Measurements from ENCODE around the gene PPP6R2.

Gene PPP6R2

DNA sequence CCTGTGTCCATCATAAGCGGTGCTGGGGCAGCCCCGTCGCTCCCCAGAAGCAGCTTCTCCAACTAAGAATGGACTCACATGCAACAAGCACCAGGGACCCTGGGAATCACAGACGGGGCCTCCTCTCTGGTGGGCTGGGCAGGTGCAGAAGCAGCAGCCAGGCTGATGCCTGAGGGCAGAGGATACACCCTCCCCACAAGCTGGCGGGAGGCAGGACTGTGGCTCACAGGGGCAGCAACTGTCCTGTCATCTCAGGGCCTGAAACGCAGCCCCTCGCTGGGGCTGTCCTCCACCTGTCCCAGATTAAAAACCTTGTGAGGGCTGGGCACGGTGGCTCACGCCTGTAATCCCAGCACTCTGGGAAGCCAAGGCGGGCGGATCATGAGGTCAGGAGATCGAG lies 134.8 kb downstream of the PPP6R2 start:
- peaks cover 11% of the 10 kb centered on the region for H3K4me1 ChIP-seq (ENCODE audit: control insufficient read depth, insufficient read depth, low read length)
- H3K9me3 ChIP-seq (ENCODE audit: control insufficient read depth, low read length) = no peaks in the 10 kb centered on the region
- H3K27ac ChIP-seq (ENCODE audit: insufficient read depth, low read depth, low read length, poor library complexity, severe bottlenecking) = no peak overlapping the region
- no peak overlapping the region for H3K4me3 ChIP-seq (ENCODE audit: insufficient read depth, low read depth, low read length)
- 87 to 93% methylated on average over 12 of the region's 12 CpGs for WGBS, 2 experiments
- peaks cover 36% of the 10 kb centered on the region for H3K27me3 ChIP-seq (ENCODE audit: control insufficient read depth, insufficient read depth, low read length, poor library complexity, severe bottlenecking)
- no peaks in the 10 kb centered on the region for H3K36me3 ChIP-seq (ENCODE audit: control insufficient read depth, insufficient read depth, low read length)

DNA sequence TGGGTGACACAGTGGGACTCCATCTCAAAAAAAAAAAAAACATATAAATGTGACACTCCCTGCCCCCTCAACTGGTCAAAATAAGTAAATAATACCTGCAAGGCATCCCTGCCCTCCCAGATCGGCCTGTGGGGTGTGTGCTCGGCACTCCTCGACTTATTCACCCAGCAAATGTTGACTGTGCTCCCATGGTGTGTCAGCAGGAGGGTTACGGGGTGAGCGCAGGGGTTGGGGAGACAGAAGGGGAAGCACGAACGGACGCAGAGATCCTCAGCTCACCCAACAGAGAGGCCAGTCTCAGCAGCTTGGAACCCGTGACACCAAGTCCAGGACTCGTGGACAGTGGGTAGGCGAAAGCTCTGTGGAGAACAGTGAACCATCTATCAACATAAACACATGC lies 136.6 kb downstream of the PPP6R2 start:
- Histone ChIP-seq H3K9me3 (ENCODE audit: control insufficient read depth, low read length) (no peaks in the 10 kb centered on the region), H3K27me3 (ENCODE audit: control insufficient read depth, insufficient read depth, low read length, poor library complexity, severe bottlenecking) (peaks cover 36% of the 10 kb centered on the region), H3K27ac (ENCODE audit: insufficient read depth, low read depth, low read length, poor library complexity, severe bottlenecking) (no peak overlapping the region), H3K4me3 (ENCODE audit: insufficient read depth, low read depth, low read length) (no peak overlapping the region), H3K4me1 (ENCODE audit: control insufficient read depth, insufficient read depth, low read length) (no peaks in the 10 kb centered on the region), H3K36me3 (ENCODE audit: control insufficient read depth, insufficient read depth, low read length) (no peaks in the 10 kb centered on the region)
- 81 to 85% methylated on average over 11 of the region's 11 CpGs for WGBS, 2 experiments

DNA sequence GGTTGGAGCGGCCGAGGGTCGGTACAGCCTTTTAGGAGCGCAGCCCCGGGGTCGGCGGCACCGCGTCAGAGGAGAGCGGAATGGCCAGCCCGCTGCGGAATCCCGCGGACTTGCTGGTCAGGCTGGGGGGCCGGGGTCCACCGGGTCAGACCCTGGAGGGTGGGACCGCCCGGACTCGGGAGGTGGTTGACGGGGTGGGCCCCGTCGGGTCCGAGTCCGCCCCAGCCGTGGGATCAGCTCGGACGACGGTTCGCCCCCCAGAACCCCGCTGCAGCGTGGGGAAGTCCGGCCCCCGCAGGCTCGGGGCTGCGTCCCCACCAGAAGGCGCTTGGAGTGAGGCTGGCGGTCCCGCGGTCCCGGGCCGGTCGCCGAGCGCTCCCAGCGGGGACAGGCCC lies 137.9 kb downstream of the PPP6R2 start:
- no peaks in the 10 kb centered on the region for H3K9me3 ChIP-seq (ENCODE audit: control insufficient read depth, low read length)
- H3K36me3 ChIP-seq (ENCODE audit: control insufficient read depth, insufficient read depth, low read length) = no peaks in the 10 kb centered on the region
- H3K27ac ChIP-seq (ENCODE audit: insufficient read depth, low read depth, low read length, poor library complexity, severe bottlenecking) = no peak overlapping the region
- peaks cover 36% of the 10 kb centered on the region for H3K27me3 ChIP-seq (ENCODE audit: control insufficient read depth, insufficient read depth, low read length, poor library complexity, severe bottlenecking)
- peak overlapping the region; percentile 31 for H3K4me3 ChIP-seq (ENCODE audit: insufficient read depth, low read depth, low read length)
- 6% methylated on average over 45 of the region's 45 CpGs for WGBS, 2 experiments
- H3K4me1 ChIP-seq (ENCODE audit: control insufficient read depth, insufficient read depth, low read length) = no peaks in the 10 kb centered on the region

DNA sequence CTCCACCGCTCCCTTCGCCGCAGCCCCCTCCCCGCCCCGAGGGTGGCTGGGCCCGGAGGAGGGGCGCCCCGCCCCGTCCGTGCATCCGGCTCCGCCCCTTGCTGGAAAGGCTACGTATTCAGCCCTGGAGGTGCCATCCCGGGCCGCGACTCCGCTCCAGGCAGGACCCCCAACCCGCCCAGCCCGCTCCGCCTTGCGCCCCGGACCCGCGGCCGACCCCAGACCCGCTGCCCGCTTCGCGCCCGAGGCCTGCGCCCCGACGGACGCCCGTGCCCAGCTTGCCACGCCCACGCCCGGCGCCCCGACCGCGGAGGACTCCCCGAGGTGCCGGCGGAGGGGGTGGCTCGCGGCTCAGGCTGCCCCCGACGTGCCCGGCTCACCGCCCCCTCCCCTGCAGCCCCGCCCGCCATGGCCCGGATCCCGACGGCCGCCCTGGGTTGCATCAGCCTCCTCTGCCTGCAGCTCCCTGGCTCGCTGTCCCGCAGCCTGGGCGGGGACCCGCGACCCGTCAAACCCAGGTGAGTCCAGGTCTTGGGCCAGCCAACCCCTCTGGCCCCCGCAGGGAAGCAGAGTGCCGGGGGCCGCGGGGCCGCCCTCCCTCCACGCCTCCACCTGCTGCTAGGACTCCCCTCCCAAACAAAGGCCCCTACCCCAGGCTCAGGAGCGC lies 138.4 kb downstream of the PPP6R2 start, which contains the start of gene ADM2:
Gene ADM2, plus strand, starts transcription at position 104 of the 667 bp plus-strand sequence. Its CDS starts 305 bp downstream, at position 409.
- H3K27ac ChIP-seq (ENCODE audit: insufficient read depth, low read depth, low read length, poor library complexity, severe bottlenecking) = no peak within 1 kb of the TSS

DNA sequence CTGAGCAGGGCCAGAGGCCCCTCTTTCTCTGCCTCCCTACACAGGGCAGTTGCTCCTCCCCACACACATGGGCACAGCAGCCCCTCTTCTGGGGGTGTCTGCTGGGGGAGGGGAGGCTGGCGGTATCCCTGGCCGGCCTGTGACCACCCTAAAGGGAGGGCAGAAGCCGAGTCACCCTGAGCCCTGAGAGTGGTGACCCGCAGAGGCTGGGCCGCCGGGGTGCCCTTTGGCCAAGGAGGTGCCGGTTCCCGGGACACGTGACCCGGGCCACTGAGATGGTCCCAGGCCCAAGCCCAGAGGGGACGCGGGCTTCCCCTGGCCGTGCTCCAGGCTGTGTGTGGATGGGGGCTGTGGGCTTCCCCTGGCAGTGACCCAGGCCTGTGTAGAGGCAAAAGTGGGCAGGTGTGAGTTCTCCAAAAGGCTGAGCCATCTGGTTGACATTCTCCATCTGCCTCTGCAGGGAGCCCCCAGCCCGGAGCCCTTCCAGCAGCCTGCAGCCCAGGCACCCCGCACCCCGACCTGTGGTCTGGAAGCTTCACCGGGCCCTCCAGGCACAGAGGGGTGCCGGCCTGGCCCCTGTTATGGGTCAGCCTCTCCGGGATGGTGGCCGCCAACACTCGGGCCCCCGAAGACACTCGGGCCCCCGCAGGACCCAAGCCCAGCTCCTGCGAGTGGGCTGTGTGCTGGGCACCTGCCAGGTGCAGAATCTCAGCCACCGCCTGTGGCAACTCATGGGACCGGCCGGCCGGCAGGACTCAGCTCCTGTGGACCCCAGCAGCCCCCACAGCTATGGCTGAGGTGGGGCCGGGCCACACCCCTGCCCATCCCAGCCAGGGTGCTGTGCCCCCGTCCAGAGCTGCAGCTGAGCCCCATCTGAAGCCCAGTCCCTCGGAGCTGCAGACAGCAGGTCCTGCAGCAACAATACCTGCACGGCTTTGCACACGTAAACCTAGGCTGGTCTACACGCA lies 139.3 kb downstream of the PPP6R2 start:
- H3K4me3 ChIP-seq (ENCODE audit: insufficient read depth, low read depth, low read length) = peak overlapping the region; percentile 31
- H3K4me1 ChIP-seq (ENCODE audit: control insufficient read depth, insufficient read depth, low read length) = no peaks in the 10 kb centered on the region
- no peaks in the 10 kb centered on the region for H3K9me3 ChIP-seq (ENCODE audit: control insufficient read depth, low read length)
- 82 to 83% methylated on average over 35 of the region's 35 CpGs for WGBS, 2 experiments
- H3K27ac ChIP-seq (ENCODE audit: insufficient read depth, low read depth, low read length, poor library complexity, severe bottlenecking) = no peak overlapping the region
- peaks cover 36% of the 10 kb centered on the region for H3K27me3 ChIP-seq (ENCODE audit: control insufficient read depth, insufficient read depth, low read length, poor library complexity, severe bottlenecking)
- no peaks in the 10 kb centered on the region for H3K36me3 ChIP-seq (ENCODE audit: control insufficient read depth, insufficient read depth, low read length)

More for the DNA sequence above, 138.4 kb downstream of the PPP6R2 start, which contains the start of gene ADM2:
- Histone ChIP-seq H3K9me3 (ENCODE audit: control insufficient read depth, low read length) (no peaks in the 10 kb centered on the region), H3K4me1 (ENCODE audit: control insufficient read depth, insufficient read depth, low read length) (no peaks in the 10 kb centered on the region), H3K4me3 (ENCODE audit: insufficient read depth, low read depth, low read length) (peak within 1 kb of the TSS; percentile 31), H3K36me3 (ENCODE audit: control insufficient read depth, insufficient read depth, low read length) (no peaks in the 10 kb centered on the region), H3K27me3 (ENCODE audit: control insufficient read depth, insufficient read depth, low read length, poor library complexity, severe bottlenecking) (peaks cover 36% of the 10 kb centered on the region)
- whole genome bisulfite sequencing, 2 experiments = 3% methylated on average over 70 of the region's 70 CpGs

DNA sequence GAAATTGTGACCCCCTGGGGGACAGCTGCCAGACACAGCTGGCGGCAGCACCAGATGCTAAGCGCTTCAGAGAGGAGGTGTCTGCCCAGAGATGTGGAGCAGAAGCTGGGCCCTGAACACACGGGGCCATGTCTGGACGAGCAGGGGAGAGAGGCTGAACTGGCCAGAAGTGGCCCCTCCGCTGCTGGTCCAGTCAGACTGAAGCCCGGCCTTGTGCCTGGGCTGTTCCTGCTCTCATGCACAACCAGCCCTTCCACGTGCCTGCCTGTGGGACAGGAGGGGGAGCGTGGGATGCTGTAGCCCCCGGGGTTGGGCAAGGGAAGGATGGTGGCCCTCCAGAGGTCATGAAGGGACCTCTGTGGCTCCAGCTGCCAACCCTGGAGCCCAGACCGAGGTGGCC lies 140.0 kb downstream of the PPP6R2 start:
- H3K27ac ChIP-seq (ENCODE audit: insufficient read depth, low read depth, low read length, poor library complexity, severe bottlenecking) = no peak overlapping the region
- H3K9me3 ChIP-seq (ENCODE audit: control insufficient read depth, low read length) = no peaks in the 10 kb centered on the region
- no peaks in the 10 kb centered on the region for H3K36me3 ChIP-seq (ENCODE audit: control insufficient read depth, insufficient read depth, low read length)
- WGBS, 2 experiments = 92 to 95% methylated on average over 10 of the region's 10 CpGs
- H3K27me3 ChIP-seq (ENCODE audit: control insufficient read depth, insufficient read depth, low read length, poor library complexity, severe bottlenecking) = peaks cover 36% of the 10 kb centered on the region
- no peak overlapping the region for H3K4me3 ChIP-seq (ENCODE audit: insufficient read depth, low read depth, low read length)
- H3K4me1 ChIP-seq (ENCODE audit: control insufficient read depth, insufficient read depth, low read length) = no peaks in the 10 kb centered on the region

DNA sequence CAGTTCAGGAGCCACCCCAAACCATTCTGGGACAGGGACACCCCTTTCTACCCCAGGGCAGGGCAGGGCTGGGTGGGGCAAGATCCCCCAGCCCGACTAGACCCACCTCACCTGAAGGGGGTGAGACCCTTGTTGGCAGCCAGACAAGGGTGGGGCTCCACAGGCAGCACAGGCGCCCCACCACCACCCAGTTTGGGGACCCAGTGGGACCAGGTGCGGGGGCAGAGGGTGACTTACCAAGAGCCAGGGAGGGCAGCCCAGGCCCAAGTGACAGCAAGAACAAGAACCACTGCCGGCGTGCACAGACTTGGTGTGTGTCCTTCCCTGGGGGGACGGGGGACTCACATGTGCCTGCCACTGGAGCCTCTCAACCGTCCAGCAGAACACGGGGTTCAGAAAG lies 140.4 kb downstream of the PPP6R2 start:
- Histone ChIP-seq H3K36me3 (ENCODE audit: control insufficient read depth, insufficient read depth, low read length) (no peaks in the 10 kb centered on the region), H3K4me3 (ENCODE audit: insufficient read depth, low read depth, low read length) (no peak overlapping the region), H3K4me1 (ENCODE audit: control insufficient read depth, insufficient read depth, low read length) (no peaks in the 10 kb centered on the region), H3K27ac (ENCODE audit: insufficient read depth, low read depth, low read length, poor library complexity, severe bottlenecking) (no peak overlapping the region), H3K9me3 (ENCODE audit: control insufficient read depth, low read length) (no peaks in the 10 kb centered on the region), H3K27me3 (ENCODE audit: control insufficient read depth, insufficient read depth, low read length, poor library complexity, severe bottlenecking) (peaks cover 36% of the 10 kb centered on the region)
- 92 to 94% methylated on average over 8 of the region's 8 CpGs for WGBS, 2 experiments

DNA sequence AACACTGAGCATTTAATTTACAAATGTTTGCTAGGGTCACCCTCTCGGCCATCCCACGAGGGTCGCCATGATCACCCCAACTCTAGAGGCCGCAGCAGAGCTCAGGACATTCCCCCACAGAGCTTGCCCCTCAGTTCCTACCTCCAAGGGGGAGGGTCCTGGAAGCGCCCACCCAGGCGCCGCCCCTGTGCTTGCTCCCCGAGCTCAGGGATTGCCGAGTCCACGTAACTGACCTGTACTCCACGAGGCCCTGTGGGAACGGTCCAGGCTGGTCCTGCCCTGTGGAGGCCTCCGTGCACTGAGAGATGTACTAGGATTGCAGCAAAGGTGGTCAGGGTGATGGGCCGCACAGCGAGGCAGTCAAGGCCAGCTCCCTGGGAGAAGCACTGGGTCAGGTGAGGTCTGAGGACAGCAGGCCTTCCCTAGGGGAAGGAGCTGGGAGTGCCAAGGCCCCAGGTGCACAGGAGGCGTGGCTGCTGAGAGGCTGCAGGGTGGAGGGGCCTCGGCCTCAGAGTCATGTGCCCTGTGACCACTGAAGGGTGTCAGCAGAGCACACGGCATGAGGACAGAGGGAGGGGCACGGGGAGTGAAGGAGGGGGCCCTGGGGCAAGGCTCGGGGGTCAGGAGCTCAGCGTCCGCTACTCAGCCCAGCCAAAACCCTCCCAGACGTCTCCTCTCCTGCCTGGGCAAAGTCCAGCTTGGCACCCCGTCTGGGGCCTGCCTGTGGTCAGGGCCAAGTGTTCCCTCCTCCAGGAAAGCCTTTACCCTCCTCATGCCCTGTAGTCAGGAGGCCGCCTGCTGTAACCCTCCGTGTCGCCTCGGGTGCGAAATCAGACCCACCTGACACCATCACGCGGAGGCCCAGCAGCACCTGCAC lies 141.1 kb downstream of the PPP6R2 start:
- 90 to 91% methylated on average over 31 of the region's 31 CpGs for WGBS, 2 experiments
- peaks cover 30% of the 10 kb centered on the region for H3K27me3 ChIP-seq (ENCODE audit: control insufficient read depth, insufficient read depth, low read length, poor library complexity, severe bottlenecking)

DNA sequence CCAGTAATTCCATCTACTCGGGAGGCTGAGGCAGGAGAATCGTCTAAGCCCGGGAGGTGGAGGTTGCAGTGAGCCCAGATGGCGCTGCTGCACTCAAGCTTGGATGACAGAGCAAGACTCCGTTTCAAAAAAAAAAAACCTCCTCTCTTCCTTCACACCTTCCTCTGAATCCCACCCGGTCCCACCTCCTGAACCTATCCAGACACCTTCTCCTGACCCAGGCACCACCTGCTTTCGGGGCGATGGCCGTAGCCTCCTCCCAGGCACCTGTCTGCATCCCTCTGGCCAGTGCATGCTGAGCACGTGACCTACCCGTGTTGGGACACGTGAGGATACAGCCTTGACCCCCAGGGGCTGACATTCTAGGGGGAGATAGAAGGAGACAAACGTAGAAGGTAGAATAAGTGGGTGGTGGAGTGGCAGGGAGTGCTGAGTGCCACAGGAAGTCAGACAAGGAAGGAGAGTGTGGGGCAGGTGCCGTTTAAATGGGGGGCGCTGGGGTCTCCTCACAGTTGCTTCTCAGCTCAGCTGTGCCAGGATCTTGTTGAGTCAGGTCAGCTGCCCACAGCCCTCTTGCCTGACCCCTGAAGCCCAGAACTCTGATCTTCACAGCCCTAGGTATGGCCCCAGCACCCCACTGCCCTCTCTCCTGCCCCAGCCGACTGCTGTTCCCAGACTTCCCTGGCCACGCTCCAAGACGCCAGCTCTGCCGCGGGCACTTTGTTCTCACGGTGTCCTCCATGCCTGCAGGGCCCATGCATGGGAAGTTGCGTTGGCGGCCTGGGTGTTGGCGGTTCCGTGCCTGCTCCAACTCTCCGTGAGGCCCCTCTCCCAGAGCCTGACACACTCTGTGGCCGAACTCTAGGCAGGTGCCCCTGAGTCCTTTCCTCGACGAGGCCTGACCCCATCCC lies 142.3 kb downstream of the PPP6R2 start:
- no peak overlapping the region for H3K27ac ChIP-seq (ENCODE audit: insufficient read depth, low read depth, low read length, poor library complexity, severe bottlenecking)
- no peaks in the 10 kb centered on the region for H3K4me1 ChIP-seq (ENCODE audit: control insufficient read depth, insufficient read depth, low read length)
- H3K9me3 ChIP-seq (ENCODE audit: control insufficient read depth, low read length) = no peaks in the 10 kb centered on the region
- no peaks in the 10 kb centered on the region for H3K36me3 ChIP-seq (ENCODE audit: control insufficient read depth, insufficient read depth, low read length)
- no peak overlapping the region for H3K4me3 ChIP-seq (ENCODE audit: insufficient read depth, low read depth, low read length)
- WGBS, 2 experiments = 85 to 88% methylated on average over 29 of the region's 29 CpGs
- peaks cover 18% of the 10 kb centered on the region for H3K27me3 ChIP-seq (ENCODE audit: control insufficient read depth, insufficient read depth, low read length, poor library complexity, severe bottlenecking)

More for the DNA sequence above, 141.1 kb downstream of the PPP6R2 start:
- Histone ChIP-seq H3K4me1 (ENCODE audit: control insufficient read depth, insufficient read depth, low read length) (no peaks in the 10 kb centered on the region), H3K9me3 (ENCODE audit: control insufficient read depth, low read length) (no peaks in the 10 kb centered on the region), H3K36me3 (ENCODE audit: control insufficient read depth, insufficient read depth, low read length) (no peaks in the 10 kb centered on the region), H3K27ac (ENCODE audit: insufficient read depth, low read depth, low read length, poor library complexity, severe bottlenecking) (no peak overlapping the region), H3K4me3 (ENCODE audit: insufficient read depth, low read depth, low read length) (no peak overlapping the region)

Data from ectodermal cell (in vitro differentiated cells).